GM12892 (cell line): Measurements from ENCODE around the gene MTF2.
"Not testable (repeated sequence)": the region's sequence is repeated elsewhere in the genome, so short reads cannot be mapped to it uniquely, and the experiment has no call there.

Experiments
- POLR2A ChIP-seq: IDR thresholded peaks from 2 replicates; pipeline ENCODE4 v1.6.1; 2011; ENCODE audit warnings: low read depth, low read length, control low read depth
- POLR2AphosphoS5 ChIP-seq: IDR thresholded peaks from 2 replicates; pipeline ENCODE4 v1.6.1; 2011; ENCODE audit warnings: low read depth, low read length, control low read depth
- TAF1 ChIP-seq: IDR thresholded peaks from 2 replicates; pipeline ENCODE4 v1.6.1; 2011; ENCODE audit warnings: low read depth, mild to moderate bottlenecking, control low read depth, low read length, borderline replicate concordance

DNA sequence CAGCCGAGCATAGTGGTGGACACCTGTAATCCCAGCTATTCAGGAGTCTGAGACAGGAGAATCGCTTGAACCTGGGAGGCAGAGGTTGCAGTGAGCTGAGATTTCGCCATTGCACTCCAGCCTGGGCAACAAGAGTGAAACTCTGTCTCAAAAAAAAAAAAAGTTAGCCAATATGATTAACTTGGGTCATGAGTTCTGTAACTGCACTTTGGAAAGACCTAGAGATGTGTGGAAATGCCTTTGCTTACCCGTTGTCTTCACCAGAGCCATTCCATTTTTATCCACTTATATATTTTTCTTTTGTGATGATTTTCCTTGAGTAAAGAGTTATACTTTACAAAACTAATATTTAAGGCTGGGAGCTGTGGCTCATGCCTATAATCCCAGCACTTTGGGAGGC lies 48.9 kb upstream of the MTF2 start:
- TF ChIP-seq POLR2A, TAF1, POLR2AphosphoS5: not testable (repeated sequence)
